Upper lobe of left lung (tissue), 4 donors: ENCODE measurements around the gene SLC4A7.

Experiments
- CTCF ChIP-seq, 6 experiments: fragments of 450-650 bp in 4 of 6; fragments of 200-600 bp in 2 of 6; sonication (generic) in 2 of 6; IDR thresholded peaks; one replicate each; pipeline ENCODE4 v1.5.1; 2016 to 2019; ENCODE audit warnings: antibody characterized with exemption in 6 of 6
- EP300 ChIP-seq, 4 donors: sonication (generic); formaldehyde crosslinking; IDR thresholded peaks; one replicate each; pipeline ENCODE4 v1.5.1; 2017; ENCODE audit warnings: antibody characterized with exemption in 4 of 4, control low read depth in 2 of 4

- TF ChIP-seq EP300 (IDR thresholded peaks at IDR 0.05) (no peak), CTCF (IDR thresholded peaks at IDR 0.05) (no peak)
Measured at GRCh38 chr3:27354588-27355203, 129.5 kb downstream of the SLC4A7 start.
